ENCODE data around the gene ARHGEF3.

Gene ARHGEF3

GRCh38 chr3:56773986-56774385 lies 27.8 kb downstream of the ARHGEF3 start:
- Histone ChIP-seq H3K4me3 (ENCODE audit: low read length) (no peak overlapping the region), H3K36me3 (replicated peaks; ENCODE audit: low read depth, low read length) (peaks cover 8% of the 10 kb centered on the region), H3K79me2 (ENCODE audit: low read length) (no peaks in the 10 kb centered on the region), H3K4me2 (ENCODE audit: low read length) (no peak overlapping the region), H3K9me3 (ENCODE audit: insufficient read depth, low read length) (no peaks in the 10 kb centered on the region), H2AFZ (ENCODE audit: low read depth, low read length) (no peak overlapping the region), H4K20me1 (ENCODE audit: insufficient read depth, low read length) (no peaks in the 10 kb centered on the region), H3K4me1 (ENCODE audit: low read length) (peaks cover 18% of the 10 kb centered on the region), H3K9ac (ENCODE audit: low read length) (no peak overlapping the region), H3K27me3 (ENCODE audit: low read depth, low read length) (no peaks in the 10 kb centered on the region), H3K27ac (ENCODE audit: low read length) (no peak overlapping the region)
- TF ChIP-seq, protein P1, sequence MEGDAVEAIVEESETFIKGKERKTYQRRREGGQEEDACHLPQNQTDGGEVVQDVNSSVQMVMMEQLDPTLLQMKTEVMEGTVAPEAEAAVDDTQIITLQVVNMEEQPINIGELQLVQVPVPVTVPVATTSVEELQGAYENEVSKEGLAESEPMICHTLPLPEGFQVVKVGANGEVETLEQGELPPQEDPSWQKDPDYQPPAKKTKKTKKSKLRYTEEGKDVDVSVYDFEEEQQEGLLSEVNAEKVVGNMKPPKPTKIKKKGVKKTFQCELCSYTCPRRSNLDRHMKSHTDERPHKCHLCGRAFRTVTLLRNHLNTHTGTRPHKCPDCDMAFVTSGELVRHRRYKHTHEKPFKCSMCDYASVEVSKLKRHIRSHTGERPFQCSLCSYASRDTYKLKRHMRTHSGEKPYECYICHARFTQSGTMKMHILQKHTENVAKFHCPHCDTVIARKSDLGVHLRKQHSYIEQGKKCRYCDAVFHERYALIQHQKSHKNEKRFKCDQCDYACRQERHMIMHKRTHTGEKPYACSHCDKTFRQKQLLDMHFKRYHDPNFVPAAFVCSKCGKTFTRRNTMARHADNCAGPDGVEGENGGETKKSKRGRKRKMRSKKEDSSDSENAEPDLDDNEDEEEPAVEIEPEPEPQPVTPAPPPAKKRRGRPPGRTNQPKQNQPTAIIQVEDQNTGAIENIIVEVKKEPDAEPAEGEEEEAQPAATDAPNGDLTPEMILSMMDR (IDR thresholded peaks at IDR 0.05; ENCODE audit: low read depth, low read length), result no peak
- no peak for TF ChIP-seq EZH2phosphoT487 (IDR thresholded peaks at IDR 0.05; ENCODE audit: low read depth)

DNA sequence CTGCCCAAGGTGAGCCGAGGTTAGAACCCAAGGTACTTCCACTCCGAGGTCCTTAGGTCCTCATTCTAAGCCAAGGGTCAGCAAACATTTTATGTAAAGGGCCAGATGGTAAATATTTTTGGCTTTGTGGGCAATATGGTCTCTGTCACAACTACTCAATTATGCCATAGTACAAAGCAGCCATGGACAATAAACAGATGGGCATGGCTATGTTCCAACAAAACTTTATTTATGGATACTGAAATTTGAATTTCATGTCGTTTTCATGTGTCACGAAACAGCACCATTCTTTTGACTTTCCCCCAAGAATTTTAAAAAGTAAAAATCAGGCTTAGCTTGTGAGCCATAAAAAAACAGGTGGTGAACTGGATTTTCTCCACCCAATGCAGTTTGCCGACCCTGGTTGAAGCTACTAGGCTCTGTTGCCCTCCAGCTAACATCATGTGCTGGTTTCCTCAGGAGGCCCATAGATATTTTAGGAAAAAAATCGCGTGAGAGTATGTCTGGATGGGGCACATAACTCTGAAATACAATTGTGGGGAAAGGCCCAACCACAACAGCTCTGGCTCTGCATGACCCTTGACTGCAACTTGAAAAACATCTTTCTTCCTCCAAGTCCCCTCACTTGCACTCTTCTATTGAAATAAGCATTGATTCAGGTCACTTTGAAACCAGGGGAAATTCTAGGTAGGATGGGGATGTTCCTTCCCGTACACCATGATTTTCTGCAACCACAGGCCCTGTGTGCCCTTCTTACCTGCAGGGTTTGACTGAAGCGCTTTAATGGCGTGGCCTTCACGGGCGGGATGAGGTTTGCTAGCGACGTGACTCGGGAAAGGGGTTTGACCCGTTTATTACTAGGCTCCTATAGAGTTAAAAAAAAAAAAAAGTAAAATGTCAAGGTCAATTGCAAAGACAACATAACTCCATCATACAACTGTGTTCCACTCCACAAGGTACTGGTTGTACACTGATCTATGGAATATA lies 28.5 kb downstream of the ARHGEF3 start:
- TF ChIP-seq, protein P1 (IDR thresholded peaks at IDR 0.05; ENCODE audit: low read depth, low read length), result no peak
- TF ChIP-seq EZH2phosphoT487 (IDR thresholded peaks at IDR 0.05; ENCODE audit: low read depth), result no peak
- Histone ChIP-seq H3K4me1 (ENCODE audit: low read length) (peaks cover 17% of the 10 kb centered on the region), H4K20me1 (ENCODE audit: insufficient read depth, low read length) (no peaks in the 10 kb centered on the region), H3K27ac (ENCODE audit: low read length) (no peak overlapping the region), H3K9me3 (ENCODE audit: insufficient read depth, low read length) (no peaks in the 10 kb centered on the region), H3K36me3 (replicated peaks; ENCODE audit: low read depth, low read length) (peaks cover 8% of the 10 kb centered on the region), H3K79me2 (ENCODE audit: low read length) (no peaks in the 10 kb centered on the region), H3K4me2 (ENCODE audit: low read length) (no peak overlapping the region), H3K27me3 (ENCODE audit: low read depth, low read length) (no peaks in the 10 kb centered on the region), H3K4me3 (ENCODE audit: low read length) (no peak overlapping the region), H3K9ac (ENCODE audit: low read length) (no peak overlapping the region), H2AFZ (ENCODE audit: low read depth, low read length) (no peak overlapping the region)

- Histone ChIP-seq H3K4me1 (ENCODE audit: low read length) (peaks cover 17% of the 10 kb centered on the region), H3K27ac (ENCODE audit: low read length) (no peak overlapping the region)
These were observed 30.4 kb downstream of the ARHGEF3 start for GRCh38 chr3:56771376-56771775.

More at GRCh38 chr3:56771376-56771775, 30.4 kb downstream of the ARHGEF3 start:
- H3K9ac ChIP-seq (ENCODE audit: low read length), result no peak overlapping the region
- H4K20me1 ChIP-seq (ENCODE audit: insufficient read depth, low read length), result no peaks in the 10 kb centered on the region
- no peak overlapping the region for H2AFZ ChIP-seq (ENCODE audit: low read depth, low read length)
- no peak overlapping the region for H3K4me3 ChIP-seq (ENCODE audit: low read length)
- no peaks in the 10 kb centered on the region for H3K27me3 ChIP-seq (ENCODE audit: low read depth, low read length)
- H3K4me2 ChIP-seq (ENCODE audit: low read length), result no peak overlapping the region
- no peaks in the 10 kb centered on the region for H3K79me2 ChIP-seq (ENCODE audit: low read length)
- TF ChIP-seq, protein P1 (IDR thresholded peaks at IDR 0.05; ENCODE audit: low read depth, low read length), result no peak
- no peak for TF ChIP-seq EZH2phosphoT487 (IDR thresholded peaks at IDR 0.05; ENCODE audit: low read depth)
- peaks cover 8% of the 10 kb centered on the region for H3K36me3 ChIP-seq (replicated peaks; ENCODE audit: low read depth, low read length)
- H3K9me3 ChIP-seq (ENCODE audit: insufficient read depth, low read length), result no peaks in the 10 kb centered on the region

All from OCI-LY3 (cell line).